Measurements from ENCODE around the gene CIAO2B.
"Not testable (repeated sequence)": the region's sequence is repeated elsewhere in the genome, so short reads cannot be mapped to it uniquely, and the experiment has no call there.

The CIAO2B gene

GRCh38 chr16:66903544-66904427 is 30.4 kb downstream of the CIAO2B start:
- no peak for DNase-seq

- DNase-seq, result no peak
Observed at GRCh38 chr16:66902648-66903543, 31.3 kb downstream of the CIAO2B start.

GRCh38 chr16:66901626-66902025 is 32.6 kb downstream of the CIAO2B start:
- no peak for DNase-seq

- DNase-seq, result no peak
Observed at GRCh38 chr16:66900721-66901441, 33.3 kb downstream of the CIAO2B start.

DNA sequence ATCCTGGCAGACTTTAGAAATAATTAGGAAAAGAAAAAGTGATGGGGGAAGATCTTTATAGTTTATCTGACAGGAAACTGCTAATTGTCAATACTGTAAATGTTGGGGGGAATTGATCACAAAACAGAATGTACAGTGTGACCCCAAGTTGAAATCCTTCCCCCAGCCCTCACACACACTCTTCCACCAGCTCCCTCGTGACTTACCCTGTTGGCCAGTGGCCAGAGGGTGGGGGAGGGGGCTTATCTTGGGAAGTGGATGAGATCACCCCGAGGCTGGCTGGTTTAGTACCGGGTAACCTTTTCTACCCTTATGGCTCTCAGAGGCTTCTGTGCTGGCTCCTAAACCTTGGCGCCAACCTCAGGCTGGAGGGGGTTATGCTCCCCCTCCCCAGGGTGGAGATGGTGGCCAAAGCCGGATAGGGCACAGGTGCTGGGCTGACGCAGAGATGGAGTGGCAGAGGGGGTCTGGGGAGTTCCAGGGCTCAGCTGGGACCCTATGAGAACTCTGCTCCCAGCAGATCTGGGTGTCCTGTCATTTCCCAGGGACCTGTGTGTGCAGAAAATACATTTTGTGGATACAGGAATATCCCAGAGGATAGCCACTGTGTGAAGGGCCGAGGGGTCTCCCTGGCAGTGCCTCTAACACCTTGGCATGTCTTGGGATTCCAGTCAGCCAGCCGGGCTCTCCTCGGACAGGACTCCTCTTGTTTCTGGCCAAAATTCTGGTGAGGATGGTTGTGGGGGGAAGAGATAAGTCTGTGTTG is 34.1 kb downstream of the CIAO2B start:
- DNase-seq, result no peak

DNA sequence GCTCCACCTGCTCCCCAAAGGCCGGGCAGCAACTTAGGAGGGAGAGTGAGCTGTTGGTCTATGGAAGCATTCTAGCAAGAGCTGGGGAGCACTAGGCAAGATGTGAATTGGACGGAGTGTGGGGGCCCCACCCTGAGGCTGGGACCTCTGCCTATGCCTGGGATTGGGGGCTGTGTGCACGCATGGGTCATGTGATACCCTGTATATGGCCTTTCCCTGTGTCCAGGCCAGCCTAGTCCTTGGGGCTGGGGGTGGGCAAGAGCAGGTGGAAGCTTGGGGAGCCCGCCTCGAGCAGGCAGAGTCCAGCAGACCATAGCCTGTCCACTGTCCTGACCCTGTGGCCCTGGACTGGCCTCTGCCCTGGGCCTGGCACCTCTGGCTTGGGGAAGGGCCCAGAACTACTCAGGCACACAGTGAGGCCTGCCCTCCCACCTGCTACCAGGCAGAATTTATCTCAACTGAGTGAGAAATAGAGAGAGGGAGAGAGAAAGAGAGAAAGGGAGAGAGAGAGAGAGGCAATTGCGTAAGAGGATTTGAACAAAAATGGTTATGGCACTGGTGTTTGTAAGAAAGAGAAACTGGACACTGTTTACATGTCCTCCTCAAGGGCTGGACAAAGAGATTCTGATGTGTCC is 34.8 kb downstream of the CIAO2B start:
- no peak for DNase-seq

GRCh38 chr16:66898933-66899309 is 35.3 kb downstream of the CIAO2B start:
- no peak for DNase-seq

GRCh38 chr16:66898207-66898606 is 36.0 kb downstream of the CIAO2B start:
- DNase-seq, result no peak

DNA sequence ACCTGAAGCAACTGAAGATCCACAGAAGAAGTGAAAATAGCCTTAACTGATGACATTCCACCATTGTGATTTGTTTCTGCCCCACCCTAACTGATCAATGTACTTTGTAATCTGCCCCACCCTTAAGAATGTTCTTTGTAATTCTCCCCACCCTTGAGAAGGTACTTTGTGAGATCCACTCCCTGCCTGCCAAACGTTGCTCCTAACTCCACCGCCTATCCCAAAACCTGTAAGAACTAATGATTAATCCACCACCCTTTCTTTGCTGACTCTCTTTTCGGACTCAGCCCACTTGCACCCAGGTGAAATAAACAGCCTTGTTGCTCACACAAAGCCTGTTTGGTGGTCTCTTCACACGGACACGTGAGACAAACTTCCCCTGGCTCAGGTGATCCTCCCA is 37.5 kb downstream of the CIAO2B start:
- not testable (repeated sequence) for DNase-seq

GRCh38 chr16:66895999-66896398 is 38.2 kb downstream of the CIAO2B start:
- DNase-seq, result no peak

GRCh38 chr16:66895689-66895979 is 38.6 kb downstream of the CIAO2B start:
- DNase-seq, result no peak

DNA sequence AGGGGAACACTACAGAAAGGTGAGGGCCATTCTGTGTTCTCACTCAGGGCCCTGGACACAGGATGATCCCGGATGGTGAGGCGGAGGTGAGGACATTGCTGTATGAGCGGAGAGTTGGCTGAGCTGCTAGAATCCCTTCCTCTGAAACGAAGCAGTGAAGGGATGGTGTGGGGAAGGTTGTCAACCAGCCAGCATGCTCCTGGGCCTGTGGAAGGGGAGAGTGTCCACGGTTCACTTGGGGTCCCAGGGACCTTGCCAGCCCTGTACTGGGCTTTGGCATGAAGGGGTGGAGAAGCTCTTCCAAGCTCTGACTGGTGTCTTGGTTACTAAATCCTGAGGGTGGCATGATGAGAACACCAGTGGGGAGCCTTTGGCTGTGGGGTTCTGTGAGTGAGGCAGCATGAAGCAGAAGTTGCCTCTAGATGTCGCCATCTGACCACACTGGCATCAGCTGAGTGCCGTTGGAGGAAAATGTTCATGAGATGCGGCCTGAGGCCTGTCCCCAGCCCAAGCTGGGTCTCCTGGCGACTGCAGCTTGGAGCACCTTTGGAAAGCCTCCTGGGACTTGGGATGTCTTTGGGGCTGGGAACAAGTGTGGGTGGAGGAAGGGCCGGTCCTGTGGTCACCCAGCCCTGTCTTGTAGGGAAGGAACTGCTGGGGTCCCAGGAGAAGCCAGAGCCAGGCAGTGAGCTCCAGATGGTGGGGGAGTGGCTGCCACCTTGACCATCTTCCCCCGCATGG is 39.1 kb downstream of the CIAO2B start:
- DNase-seq, result peak; percentile 28

GRCh38 chr16:66894055-66894454 is 40.1 kb downstream of the CIAO2B start:
- DNase-seq, result no peak

DNA sequence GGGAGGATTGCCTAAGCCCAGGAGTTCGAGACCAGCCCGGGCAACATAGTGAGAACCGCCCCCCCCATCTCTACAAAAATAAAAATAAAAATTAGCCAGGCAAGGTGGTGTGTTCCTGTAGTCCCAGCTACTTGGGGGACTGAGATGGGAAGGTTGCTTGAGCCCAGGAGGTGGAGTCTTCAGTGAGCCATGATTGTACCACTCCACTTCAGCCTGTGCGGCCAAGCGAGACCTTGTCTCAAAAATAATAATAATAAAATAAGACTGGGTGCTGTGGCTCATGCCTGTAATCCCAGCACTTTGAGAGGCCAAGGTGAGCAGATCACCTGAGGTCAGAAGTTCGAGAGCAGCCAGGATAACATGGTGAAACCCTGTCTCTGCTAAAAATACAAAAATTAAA is 42.4 kb downstream of the CIAO2B start:
- no peak for DNase-seq

GRCh38 chr16:66891360-66891759 is 42.8 kb downstream of the CIAO2B start:
- no peak for DNase-seq

- no peak for DNase-seq
Observed at GRCh38 chr16:66890799-66891198, 43.4 kb downstream of the CIAO2B start.

- DNase-seq, result no peak
Observed at GRCh38 chr16:66889622-66890021, 44.6 kb downstream of the CIAO2B start.

DNA sequence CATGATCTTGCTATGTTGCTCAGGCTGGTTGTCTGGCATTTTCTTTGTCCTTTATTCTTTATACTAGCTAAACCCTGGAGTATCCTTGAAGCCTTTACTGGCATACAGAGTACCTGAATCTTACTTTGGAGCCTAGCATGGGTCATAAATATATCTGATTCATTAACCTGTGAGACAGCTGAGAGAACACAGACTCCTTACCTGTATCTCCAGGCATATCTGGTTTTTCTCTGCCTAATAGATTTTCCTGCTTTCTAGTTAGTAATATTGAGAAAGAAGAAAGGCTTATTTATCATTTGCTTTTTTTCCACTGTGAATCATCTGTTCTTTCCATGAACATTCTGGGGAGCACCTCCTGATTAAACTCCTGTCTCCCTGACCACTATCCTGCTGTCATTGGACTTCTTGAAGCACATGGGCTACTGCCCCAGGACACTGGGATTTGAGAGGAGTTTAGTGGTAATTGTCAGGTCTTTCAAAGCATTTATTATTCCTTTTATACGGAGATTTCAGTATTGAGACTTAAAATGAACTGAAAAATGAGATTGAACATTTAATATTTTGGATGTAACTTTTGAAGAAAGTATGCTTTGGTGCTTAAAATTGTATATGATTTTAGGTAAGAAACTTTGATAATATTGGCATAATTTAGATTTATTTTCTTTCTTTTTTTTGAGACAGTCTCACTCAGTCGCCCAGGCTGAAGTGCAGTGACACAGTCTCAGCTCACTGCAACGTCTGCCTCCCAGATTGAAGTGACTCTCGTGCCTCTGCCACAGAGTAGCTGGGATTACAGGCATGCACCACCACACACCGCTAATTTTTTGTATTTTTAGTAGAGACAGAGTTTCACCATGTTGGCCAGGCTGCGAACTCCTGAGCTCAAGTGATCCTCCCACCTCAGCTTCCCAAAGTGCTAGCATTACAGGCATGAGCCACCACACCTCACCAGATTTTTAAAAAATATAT is 45.3 kb downstream of the CIAO2B start:
- DNase-seq, result no peak

DNA sequence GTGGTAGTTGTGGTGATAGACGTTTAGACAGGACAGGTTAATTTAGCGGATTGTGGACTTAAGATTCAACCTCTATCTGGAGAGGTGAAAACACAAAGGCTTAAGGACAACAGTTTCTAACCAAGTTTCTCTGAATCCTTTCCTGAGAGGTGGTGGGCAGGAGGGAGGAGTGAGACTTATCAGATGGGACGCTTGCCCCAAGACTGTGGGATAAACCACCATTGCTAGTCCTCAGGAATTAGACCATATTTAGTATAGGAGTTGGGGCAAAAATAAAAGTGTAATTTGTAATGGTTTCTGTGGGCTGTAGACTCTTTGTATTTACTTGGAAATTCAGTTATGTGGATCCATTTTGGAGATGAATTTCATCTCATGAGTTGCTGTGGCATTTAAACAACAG is 47.3 kb downstream of the CIAO2B start:
- DNase-seq, result no peak

DNA sequence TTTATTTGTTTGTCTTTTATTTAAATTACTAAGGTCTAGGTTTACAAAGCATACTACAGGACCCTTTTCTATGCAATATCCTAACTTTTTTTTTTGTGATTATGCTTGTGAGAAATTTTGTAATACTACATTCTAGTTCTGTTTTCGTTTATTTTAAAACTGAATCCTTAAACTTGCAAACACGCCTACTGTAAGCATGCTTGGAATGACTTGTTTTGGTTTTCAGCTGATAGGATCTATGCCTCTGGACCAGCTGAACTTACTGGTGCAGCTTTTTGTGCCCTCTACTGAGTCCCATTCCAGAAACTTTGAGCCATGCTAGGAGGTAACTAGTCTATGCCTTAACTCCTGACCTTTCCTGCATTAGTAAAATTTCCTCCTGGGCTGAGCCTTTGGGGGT is 47.9 kb downstream of the CIAO2B start:
- DNase-seq, result no peak

All from NCI-H446 treated with DMSO at 0.1 percent for 48 hours (cell line).